ENCODE results near the gene UBB. TPM values are rescaled to one million over a fixed set of nuclear protein-coding genes. Genes with fewer than 3 reads are reported as not detected.
"Not testable (repeated sequence)": the region's sequence is repeated elsewhere in the genome, so short reads cannot be mapped to it uniquely, and the experiment has no call there.

Gene UBB
- total RNA-seq, 2 experiments from 2014 or later, result 1,664 to 1,756 TPM

DNA sequence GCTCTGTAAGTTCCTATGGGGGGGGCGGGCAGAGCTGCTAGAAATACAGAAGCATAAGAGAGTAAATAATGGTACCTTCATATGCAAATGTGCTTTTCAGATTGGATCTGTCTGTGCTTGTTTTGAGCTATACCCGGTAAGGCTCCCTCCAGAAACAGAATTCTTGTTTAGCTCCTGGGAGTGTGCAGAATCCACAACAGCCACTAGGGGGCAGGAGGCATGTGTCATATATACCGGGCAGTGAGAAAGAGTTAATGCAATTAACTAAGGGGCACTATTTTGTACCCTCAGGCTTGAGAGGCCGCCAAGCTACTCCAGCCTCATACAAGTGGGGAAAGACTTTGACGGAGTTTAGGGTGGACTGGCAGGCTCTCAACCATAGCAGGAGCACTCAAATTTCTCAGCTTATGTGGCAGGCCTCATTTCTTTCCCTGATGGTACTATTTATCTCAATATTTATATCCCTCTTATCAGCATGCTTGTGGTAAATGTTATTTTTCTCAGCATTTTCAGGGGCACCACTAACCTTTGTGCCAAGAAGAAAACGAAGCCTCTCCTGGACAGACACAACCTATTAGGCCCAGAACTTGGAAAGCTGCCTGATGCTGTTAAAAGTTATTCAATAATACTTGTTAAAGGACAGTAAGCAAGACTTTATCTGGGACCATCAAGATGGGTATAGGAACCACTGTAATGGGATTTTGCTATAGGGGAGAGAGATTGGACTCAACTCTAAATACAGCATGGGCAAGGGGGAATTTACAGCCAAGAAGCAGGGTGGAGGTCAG lies 16.9 kb upstream of the UBB start:
- POLR2A ChIA-PET, result interaction anchor here (0.6 kb wide), 2 partner anchors 47 to 133 kb away, joined by 4 to 5 read pairs; no protein-coding TSS in a partner anchor
- CTCF ChIA-PET, result interaction anchor here (0.7 to 3.4 kb wide), 12 partner anchors 11 to 158 kb away, joined by 3 to 21 read pairs (median 4); partner anchors contain the start of genes CENPV, TRPV2 and UBB

DNA sequence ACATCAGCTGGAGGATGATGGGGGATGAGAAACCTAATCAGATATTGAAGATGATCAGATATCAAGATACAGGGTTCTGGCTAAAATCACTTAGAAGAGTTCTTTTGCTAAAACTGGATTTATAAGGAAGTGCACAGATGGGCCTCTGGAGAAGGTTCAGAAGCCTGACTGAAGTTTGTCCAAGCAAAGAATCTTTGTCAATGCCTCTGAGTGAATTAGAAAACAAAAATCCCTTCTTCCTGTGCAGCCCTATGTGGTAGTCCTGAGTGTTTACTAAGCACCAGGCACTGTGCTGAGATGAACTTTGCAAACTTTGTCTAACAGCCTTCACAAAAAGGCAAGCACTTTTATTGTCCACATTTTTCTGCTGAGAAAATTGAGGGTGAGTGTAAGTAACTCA lies 16.3 kb upstream of the UBB start:
- ChIA-PET CTCF (interaction anchor here (0.7 to 3.4 kb wide), 8 partner anchors 12 to 79 kb away, joined by 3 to 21 read pairs (median 4); partner anchors contain the start of genes CENPV, TRPV2 and UBB), POLR2A (no interaction called here)

DNA sequence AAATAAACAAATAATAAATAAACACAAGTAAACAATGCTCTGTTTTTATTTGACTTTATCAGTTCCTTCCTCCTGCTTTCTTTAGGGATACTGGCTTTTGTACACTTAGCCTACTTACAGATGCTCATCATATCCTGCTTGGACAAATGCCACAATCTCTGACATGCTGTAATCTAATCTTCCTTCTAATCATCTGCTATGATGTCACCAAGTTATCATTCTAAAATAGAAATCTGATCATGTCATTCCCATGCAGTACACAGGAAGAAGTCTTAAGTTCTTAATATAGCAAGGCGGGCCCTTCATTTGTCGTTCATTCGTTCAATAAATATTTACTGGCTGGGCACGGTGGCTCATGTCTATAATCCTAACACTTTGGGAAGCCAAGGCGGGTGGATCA lies 9.1 kb upstream of the UBB start:
- CTCF ChIA-PET, result no interaction called here
- POLR2A ChIA-PET, result no interaction called here

DNA sequence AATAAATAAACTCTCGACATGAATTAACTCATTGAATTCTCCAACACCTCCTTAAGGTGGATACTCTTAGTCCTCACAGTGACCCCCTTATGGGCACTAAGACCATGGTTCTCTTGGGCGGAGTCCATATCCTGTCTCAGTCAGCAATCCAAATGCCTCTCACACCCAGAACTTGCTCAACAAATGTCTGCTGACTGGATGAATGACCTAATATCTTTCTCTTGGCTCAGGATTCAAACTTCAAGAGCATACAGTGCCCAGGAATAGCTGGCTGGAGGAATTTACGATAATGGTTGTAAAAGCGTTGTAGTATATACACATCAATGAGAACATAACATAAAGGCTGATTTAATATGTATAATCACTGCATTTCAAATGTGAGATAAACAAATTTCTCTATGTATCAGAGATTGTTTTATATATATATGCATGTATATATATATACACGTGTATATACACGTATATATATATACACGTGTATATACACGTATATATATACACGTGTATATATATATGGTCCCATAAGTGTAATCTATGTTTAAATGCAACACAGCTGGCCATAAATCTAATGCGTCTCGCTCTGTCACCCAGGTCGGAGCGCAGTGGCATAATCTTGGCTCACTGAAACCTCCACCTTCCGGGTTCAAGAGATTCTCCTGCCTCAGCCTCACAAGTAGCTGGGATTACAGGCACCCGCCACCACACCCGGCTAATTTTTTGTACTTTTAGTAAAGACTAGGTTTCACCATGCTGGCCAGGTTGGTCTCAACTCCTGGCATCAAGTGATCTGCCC lies 6.5 kb upstream of the UBB start:
- ChIA-PET POLR2A (no interaction called here), CTCF (interaction anchor here (0.7 kb wide), 1 partner anchor 67 kb away, joined by 3 read pairs; no protein-coding TSS in a partner anchor)

DNA sequence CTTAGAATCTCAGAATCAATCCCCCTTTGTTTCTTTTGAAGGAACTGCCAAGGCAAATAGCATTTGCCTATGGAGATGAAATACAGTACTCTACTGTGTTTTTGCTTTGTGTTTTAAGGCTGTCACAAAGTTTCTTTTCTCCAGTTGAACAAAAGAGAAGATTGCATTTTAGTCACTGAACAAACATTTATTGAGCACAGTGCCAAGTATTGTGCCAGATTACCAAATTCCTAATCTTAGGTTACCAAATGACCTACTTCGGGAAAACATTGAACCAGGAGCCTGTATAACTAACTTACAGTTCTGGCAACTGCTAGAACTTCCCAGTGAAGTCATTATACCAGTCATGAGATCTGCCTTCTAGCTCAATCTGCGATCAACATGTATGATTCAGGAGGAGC lies 3.0 kb upstream of the UBB start:
- CTCF ChIA-PET, result no interaction called here
- POLR2A ChIA-PET, result no interaction called here

DNA sequence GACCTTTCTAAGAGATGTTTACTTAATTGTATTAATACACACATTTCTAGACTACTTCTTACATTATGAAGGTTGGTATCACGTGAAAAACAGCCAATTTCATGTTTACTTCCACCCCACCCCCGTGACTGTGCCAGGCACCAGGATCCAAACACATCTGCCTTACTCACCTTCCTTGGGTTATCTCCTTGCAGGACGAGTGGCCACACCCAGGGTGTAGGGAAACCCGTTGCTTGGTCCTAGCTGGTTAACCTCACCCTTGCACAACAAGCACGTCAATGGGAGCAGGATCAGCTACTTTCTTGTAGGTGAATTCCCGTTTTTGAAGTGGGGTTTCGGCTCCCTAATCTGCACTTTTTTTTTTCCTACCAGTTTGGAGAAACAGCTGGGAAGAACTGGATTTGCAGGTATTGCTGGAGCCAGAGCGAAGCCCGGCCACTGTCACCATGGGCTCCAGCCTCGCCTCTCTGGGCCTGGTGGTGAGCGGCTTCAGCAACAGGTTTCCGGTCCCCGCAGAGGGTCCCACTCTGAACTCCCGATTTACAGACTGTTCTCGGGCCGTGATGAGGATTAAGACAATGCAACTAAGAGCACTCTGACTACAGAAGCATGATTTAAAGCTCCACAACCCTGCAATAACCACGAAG lies 2.1 kb upstream of the UBB start:
- CTCF ChIA-PET, result no interaction called here

DNA sequence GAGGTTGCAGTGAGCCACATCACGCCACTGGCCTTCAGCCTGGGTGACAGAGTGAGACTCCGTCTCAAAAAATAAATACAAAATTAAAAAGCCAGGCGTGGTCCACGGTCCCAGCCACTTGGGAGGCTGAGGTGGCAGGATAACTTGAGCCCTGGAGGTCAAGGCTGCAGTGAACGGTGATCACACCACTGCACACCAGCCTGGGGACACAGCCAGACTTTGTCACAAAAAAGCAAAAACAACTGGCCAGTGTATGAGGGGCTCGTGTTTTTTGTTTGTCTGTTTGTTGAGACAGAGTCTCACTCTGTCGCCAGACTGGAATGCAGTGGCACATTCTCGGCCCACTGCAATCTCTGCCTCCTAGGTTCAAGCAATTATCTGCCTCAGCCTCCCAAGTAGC lies 1.2 kb upstream of the UBB start:
- ChIA-PET POLR2A (interaction anchor here (3.6 kb wide), 1 partner anchor 27 kb away, joined by 14 read pairs; the partner anchor contains the start of gene CENPV), CTCF (no interaction called here)

More for the DNA sequence above, 2.1 kb upstream of the UBB start:
- POLR2A ChIA-PET, result no interaction called here

DNA sequence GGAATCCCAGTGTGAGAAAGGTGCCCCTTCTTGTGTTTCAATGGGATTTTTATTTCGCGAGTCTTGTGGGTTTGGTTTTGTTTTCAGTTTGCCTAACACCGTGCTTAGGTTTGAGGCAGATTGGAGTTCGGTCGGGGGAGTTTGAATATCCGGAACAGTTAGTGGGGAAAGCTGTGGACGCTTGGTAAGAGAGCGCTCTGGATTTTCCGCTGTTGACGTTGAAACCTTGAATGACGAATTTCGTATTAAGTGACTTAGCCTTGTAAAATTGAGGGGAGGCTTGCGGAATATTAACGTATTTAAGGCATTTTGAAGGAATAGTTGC lies 567 bp downstream of the UBB start:
- ChIA-PET CTCF (interaction anchor here (0.6 to 1.6 kb wide), 2 partner anchors 60 to 140 kb away, joined by 3 to 4 read pairs; no protein-coding TSS in a partner anchor), POLR2A (interaction anchor here (1.0 to 3.6 kb wide), 7 partner anchors 28 to 90 kb away, joined by 3 to 24 read pairs (median 7); partner anchors contain the start of genes CENPV and TRPV2)

DNA sequence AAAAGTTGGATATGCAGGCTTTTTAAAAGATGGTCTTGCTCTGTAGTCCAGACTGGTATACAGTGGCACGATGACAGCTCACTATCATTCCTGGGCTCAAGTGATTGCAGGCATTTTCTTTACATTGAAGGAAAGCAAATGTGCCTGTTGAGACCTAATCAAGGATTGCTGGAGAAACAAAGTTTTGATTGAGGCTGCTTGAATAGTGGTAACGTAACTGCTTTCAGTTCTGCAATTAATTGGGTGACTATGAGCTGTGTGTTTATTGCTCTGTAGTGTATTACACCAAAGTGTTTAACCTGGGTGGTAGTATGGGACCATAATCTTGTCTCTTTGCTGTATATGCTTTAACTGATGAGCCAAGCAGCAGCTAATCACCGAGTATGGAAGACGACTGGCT lies 2.3 kb downstream of the UBB start:
- ChIA-PET CTCF (interaction anchor here (1.1 to 1.9 kb wide), 3 partner anchors 33 to 53 kb away, joined by 3 to 8 read pairs (median 3); partner anchors contain the start of gene TRPV2), POLR2A (interaction anchor here (0.6 to 1.4 kb wide), 2 partner anchors 33 to 43 kb away, joined by 3 read pairs; no protein-coding TSS in a partner anchor)

DNA sequence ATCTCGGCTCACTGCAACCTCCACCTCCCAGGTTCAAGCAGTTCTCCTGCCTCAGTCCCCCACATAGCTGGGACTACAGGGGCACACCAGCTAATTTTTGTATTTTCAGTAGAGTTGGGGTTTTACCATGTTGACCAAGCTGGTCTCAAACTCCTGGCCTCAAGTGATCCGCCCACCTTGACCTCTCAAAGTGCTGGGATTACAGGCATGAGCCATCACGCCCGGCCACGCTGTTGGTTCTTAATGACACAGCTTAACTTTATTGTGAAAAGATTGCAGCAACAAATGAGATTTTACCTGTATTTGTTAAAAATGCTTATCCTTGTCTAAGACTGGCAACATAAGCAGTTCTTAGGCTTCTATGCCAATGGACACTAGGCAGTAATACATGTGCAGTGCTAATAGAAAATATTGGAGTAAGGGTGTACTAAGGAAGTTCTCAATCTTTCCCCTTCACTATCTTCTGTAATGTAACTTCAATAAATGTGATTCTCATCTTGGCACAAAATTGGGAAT lies 2.9 kb downstream of the UBB start:
- POLR2A ChIA-PET, result interaction anchor here (1.4 kb wide), 1 partner anchor 33 kb away, joined by 3 read pairs; no protein-coding TSS in a partner anchor
- CTCF ChIA-PET, result interaction anchor here (1.1 to 1.9 kb wide), 3 partner anchors 32 to 53 kb away, joined by 3 to 8 read pairs (median 3); partner anchors contain the start of gene TRPV2

DNA sequence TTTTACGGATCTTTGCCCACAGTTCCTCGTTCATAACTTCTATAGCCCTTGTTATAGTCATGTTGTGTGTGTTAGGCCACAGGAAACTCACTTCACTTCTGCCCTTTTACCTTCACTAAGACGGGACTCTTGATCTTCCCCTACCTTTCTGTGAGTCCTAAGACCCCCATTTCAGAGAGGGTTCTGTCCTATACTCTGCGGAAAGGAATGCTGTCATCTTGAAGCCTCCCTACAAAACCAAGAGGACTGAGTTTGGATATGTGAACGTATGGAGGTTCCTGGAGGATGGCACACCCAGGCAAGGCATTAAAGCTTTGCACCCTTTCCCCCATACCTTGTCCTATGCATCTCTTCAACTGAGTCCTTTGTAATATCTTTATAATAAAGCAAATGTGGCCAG lies 3.7 kb downstream of the UBB start:
- CTCF ChIA-PET, result interaction anchor here (0.8 to 3.3 kb wide), 3 partner anchors 19 to 57 kb away, joined by 3 to 24 read pairs (median 6); partner anchors contain the start of gene TRPV2
- POLR2A ChIA-PET, result interaction anchor here (0.7 to 1.0 kb wide), 2 partner anchors 35 to 61 kb away, joined by 3 read pairs; no protein-coding TSS in a partner anchor

DNA sequence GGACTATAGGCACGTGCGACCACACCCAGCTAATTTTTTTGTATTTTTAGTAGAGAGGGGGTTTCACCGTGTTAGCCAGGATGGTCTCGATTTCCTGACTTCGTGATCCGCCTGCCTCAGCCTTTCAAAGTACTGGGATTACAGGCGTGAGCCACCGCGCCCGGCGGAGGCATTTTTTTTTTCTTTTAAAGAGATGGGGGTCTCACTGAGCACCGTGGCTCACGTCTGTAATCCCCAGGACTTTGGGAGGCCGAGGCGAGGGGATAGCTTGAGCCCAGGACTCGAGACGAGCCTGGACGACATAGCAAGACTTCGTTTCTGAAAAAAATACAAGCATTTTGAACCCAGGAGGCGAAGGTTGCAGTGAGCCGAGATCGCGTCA lies 5.2 kb downstream of the UBB start:
- POLR2A ChIA-PET, result not testable (repeated sequence)
- CTCF ChIA-PET, result interaction anchor here (0.7 to 3.3 kb wide), 5 partner anchors 22 to 387 kb away, joined by 3 to 24 read pairs (median 4); partner anchors contain the start of gene TRPV2

DNA sequence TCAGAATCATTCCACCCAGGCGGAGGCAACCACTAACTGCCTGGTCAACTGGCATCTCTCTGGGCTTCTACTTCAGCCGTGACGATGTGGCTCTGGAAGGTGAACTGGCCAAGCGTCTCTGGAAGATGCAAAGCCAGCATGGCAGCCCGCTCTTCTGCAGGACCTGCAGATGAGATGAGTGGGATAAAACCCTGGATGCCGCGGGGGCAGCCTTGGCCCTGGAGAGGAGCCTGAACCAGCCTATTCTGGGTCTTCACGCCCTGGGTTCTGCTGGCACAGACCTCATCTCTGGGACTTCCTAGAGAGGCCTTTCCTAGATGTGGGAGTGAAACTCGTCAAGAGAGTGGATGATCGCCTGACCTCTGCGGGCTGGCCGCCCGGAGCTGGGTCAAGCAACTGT lies 10.6 kb downstream of the UBB start:
- POLR2A ChIA-PET, result interaction anchor here (0.6 kb wide), 1 partner anchor 26 kb away, joined by 12 read pairs; no protein-coding TSS in a partner anchor
- CTCF ChIA-PET, result no interaction called here

DNA sequence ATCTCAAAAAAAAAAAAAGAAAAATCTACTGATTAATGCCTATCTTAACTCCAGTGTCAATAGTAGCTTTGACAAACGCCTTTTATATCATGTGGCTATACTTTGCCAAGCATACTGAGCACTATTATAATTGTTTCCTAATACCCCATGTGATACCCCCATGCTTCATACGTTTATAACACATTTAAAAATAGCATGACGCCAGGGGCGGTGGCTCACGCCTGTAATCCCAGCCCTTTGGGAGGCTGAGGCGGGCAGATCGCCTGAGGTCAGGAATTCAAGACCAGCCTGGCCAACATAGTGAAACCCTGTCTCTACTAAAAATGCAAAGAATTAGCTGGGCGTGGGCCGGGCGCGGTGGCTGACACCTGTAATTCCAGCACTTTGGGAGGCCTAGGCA lies 11.6 kb downstream of the UBB start:
- POLR2A ChIA-PET, CTCF ChIA-PET: not testable (repeated sequence)

DNA sequence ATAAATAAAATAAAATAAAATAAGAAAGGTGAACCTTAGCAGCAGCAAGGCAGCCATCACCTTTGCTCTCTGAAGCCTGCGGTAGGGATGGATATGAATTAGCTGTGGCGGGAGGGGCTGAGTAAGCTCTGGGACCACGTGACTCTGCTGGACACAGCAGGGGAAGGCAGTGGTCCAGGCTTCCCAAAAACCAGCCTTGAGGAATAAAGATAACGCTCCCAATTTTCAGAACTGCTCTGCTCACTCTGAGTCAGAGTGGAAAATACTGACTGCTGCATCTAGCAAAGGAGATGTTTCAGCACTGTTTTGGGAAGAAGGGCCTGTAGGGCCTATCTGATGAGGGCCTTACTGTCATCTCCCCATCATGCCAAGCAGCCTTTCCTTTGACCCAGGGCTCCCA lies 15.0 kb downstream of the UBB start:
- CTCF ChIA-PET, POLR2A ChIA-PET: not testable (repeated sequence)

DNA sequence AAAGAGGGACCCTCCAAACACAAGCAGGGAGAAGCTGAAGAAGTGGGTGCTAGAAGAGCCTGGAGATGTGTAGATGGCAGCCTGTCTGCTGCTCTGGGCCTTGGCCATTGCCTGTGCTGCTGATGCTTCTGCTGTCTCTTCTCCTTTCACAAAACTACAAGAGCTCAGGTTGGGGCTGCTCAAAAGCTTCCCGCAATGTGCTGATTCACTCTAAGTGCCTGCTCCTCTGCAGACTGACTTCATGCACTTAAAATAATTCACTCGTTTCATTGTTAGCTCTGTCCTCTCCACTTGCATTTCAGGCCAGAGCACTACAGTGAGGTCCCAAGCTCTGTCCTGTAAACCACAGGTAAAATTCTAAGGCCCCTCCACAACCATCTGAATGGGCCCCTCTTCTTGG lies 15.8 kb downstream of the UBB start:
- CTCF ChIA-PET, POLR2A ChIA-PET: not testable (repeated sequence)

DNA sequence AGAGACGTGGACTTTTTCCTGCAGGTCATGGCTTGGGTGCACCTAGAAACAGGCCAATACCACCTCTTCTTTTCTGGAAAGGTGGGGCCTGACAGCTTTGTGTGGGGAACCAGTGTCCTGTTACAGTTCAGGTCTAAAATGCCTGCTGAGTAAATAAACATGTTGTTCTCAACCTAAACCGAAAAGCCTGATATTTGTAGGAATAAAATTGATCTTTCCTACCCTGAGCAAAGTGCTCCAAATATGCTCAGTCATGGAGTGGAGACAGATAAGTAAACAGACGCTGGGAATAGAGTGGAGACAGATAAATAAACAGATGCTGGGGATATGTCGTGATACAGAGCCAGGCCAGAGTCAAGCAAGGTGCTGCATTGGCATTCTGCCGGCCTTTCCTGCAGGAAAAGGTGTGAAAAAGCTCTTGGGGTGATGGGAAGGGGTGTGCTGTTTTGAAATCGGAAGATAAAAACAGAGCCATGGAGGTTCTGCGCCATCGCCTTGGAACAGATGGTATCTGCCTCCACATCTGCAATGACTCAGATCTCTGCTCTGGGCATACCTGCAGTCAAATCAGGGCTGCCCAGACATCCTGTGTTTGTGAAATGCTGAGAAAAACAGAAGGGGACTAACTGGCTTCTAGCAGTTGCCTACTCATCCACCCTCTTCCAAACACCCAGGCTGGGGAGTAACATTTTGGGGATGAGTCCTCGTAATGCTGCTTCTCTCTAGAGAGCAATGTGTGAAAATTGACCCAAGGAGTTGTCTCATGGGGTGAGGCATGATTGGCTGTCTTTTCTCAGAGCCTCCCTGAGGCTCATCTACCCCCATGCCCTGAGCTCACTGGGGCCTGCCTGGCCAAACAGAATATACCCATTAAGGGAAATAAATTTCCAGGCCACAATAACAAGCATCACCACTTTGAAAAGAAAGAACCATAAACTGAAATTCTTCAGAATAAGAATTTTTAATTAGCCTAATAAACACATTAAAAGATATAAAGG lies 17.7 kb downstream of the UBB start:
- CTCF ChIA-PET, result no interaction called here
- POLR2A ChIA-PET, result no interaction called here

DNA sequence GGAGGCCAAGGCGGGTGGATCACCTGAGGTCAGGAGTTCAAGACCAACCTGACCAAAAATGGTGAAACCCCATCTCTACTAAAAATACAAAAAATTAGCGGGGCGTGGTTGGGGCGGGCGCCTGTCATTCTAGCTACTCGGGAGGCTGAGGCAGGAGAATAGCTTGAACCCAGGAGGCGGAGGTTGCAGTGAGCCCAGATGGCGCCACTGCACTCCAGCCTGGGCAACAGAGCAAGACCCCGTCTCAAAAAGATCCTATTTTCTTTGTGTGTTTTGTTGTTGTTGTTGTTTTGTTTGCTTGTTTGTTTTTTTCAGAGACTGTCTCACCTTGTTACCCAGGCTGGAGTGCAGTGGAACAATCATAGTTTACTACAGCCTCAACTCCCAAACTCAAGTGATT lies 23.0 kb downstream of the UBB start:
- CTCF ChIA-PET, result interaction anchor here (0.7 kb wide), 1 partner anchor 10 kb away, joined by 3 read pairs; no protein-coding TSS in a partner anchor
- POLR2A ChIA-PET, result not testable (repeated sequence)

Measured in activated CD8-positive, alpha-beta memory T cell treated with anti-CD3 and anti-CD28 coated beads for 36 hours (primary cell).